Measurements from ENCODE around the gene MYO1H. TPM values are rescaled to one million over a fixed set of nuclear protein-coding genes. Genes with fewer than 3 reads are reported as not detected.

The MYO1H gene
- total RNA-seq, 2 donors from 2014 or later, result not detected

DNA sequence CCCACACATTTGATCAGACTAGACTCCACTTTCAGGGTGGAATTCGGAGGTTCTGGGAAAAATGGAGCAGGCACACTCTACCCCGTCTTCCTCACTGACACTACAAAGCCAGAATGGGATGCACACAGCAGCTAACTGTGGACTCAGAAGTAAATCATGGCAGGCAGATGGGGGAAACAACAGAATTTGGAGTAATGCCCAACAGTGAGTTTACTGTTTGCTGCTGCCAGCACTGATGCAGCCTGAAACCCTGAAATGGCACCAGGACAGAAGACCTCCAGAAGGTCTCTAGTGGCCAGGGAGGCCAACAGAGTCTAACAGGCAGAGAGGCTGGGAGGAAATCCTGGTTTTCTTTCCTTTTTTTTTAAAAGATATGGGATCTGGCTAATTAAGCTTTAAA lies 104.8 kb downstream of the MYO1H start:
- peaks cover 2 to 27% of the 10 kb centered on the region in 2 donors for H3K4me1 ChIP-seq (ENCODE audit: control insufficient read depth in 1 of 2, low read depth in 2 of 2)
- peaks cover 58% of the 10 kb centered on the region for H3K36me3 ChIP-seq

DNA sequence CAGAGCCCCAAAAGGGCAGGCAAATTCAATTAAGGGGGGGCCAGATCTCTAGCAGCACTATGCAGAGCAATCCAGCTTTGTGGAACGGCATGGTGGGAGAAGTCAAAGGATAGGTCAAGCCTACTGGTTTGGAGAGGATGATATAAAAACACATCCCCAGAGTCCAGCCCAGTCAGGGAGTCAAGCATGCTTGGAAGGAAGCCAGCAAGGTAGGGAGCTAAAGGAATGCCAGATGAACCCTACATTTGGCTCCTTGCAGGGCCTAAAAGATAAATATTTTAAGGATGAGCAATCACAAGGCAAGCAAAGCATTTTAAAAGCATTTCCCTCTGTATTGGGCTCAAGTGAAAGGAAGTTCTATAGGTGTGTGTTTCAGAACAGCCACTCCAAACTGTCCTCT lies 108.0 kb downstream of the MYO1H start:
- Histone ChIP-seq H3K27ac (no peak overlapping the region), H3K4me1 (ENCODE audit: control insufficient read depth in 1 of 2, low read depth in 2 of 2) (peaks cover 22 to 53% of the 10 kb centered on the region in 2 donors)
- ATAC-seq (ENCODE audit: insufficient number of reproducible peaks, low FRiP score, low read depth), result no peak

More for the DNA sequence above, 104.8 kb downstream of the MYO1H start:
- H3K4me3 ChIP-seq, result no peak overlapping the region
- H3K27me3 ChIP-seq (replicated peaks; ENCODE audit: insufficient read depth), result no peaks in the 10 kb centered on the region
- H3K9me3 ChIP-seq, result no peaks in the 10 kb centered on the region
- no peak for ATAC-seq (ENCODE audit: insufficient number of reproducible peaks, low FRiP score, low read depth)
- TF ChIP-seq, protein P1, sequence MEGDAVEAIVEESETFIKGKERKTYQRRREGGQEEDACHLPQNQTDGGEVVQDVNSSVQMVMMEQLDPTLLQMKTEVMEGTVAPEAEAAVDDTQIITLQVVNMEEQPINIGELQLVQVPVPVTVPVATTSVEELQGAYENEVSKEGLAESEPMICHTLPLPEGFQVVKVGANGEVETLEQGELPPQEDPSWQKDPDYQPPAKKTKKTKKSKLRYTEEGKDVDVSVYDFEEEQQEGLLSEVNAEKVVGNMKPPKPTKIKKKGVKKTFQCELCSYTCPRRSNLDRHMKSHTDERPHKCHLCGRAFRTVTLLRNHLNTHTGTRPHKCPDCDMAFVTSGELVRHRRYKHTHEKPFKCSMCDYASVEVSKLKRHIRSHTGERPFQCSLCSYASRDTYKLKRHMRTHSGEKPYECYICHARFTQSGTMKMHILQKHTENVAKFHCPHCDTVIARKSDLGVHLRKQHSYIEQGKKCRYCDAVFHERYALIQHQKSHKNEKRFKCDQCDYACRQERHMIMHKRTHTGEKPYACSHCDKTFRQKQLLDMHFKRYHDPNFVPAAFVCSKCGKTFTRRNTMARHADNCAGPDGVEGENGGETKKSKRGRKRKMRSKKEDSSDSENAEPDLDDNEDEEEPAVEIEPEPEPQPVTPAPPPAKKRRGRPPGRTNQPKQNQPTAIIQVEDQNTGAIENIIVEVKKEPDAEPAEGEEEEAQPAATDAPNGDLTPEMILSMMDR (IDR thresholded peaks at IDR 0.05), result no peak
- peak overlapping the region; percentile 13 to 47 for H3K27ac ChIP-seq
- DNase-seq (ENCODE audit: low spot score), result no peak

DNA sequence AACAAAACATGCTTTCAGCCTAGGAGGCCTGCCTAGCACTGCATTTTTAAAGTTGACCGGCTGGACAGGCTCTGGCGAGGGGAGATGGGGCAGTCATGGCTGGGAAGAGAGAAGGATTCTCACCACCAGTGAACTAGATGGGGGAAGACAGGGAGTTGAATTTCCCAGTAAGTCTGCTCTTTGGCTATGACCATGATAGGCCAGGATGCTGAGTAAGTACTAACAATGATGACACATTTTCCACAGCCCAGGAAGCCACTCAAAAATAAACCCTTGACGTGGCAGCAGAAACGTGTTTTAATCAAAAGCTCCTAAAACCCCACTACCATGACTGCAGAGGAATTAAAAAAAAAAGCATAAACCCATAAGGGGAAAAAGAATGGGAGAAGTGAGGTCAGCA lies 110.4 kb downstream of the MYO1H start:
- H3K4me1 ChIP-seq (ENCODE audit: control insufficient read depth in 1 of 2, low read depth in 2 of 2), result peaks cover 46 to 57% of the 10 kb centered on the region in 2 donors
- TF ChIP-seq, protein P1 (IDR thresholded peaks at IDR 0.05), result no peak

More for the DNA sequence above, 108.0 kb downstream of the MYO1H start:
- no peaks in the 10 kb centered on the region for H3K27me3 ChIP-seq (replicated peaks; ENCODE audit: insufficient read depth)
- TF ChIP-seq, protein P1 (IDR thresholded peaks at IDR 0.05), result no peak
- H3K36me3 ChIP-seq, result peaks cover 59% of the 10 kb centered on the region
- no peaks in the 10 kb centered on the region for H3K9me3 ChIP-seq
- no peak overlapping the region for H3K4me3 ChIP-seq
- DNase-seq (ENCODE audit: low spot score), result no peak

DNA sequence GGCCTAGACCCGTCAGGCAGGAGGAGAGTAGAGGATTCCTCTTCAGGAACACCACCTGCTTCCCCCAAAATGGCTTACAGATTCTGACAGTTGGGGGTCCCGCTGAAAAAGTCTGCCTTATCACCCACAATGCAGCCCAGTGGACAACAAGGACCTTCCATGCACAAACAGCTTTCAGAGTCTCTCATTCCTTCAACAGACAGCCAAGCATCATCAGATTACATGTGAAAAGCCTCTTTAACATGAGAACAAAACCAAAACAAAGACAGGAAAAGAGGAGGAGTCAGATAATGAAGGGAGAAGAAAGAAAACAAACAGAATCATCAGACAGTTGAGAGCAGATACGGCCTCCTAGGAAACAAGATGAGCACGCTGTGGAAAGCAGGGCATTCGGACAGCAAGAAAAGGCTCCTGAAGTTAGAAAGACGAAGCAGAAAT lies 111.1 kb downstream of the MYO1H start:
- TF ChIP-seq, protein P1 (IDR thresholded peaks at IDR 0.05), result no peak
- H3K27me3 ChIP-seq (replicated peaks; ENCODE audit: insufficient read depth), result no peaks in the 10 kb centered on the region
- DNase-seq (ENCODE audit: low spot score), result no peak
- peak overlapping the region; percentile 2 for H3K4me3 ChIP-seq
- no peak for ATAC-seq (ENCODE audit: insufficient number of reproducible peaks, low FRiP score, low read depth)
- H3K36me3 ChIP-seq, result peaks cover 42% of the 10 kb centered on the region
- H3K9me3 ChIP-seq, result no peaks in the 10 kb centered on the region
- H3K27ac ChIP-seq, result peak overlapping the region; percentile 99
- H3K4me1 ChIP-seq (ENCODE audit: control insufficient read depth in 1 of 2, low read depth in 2 of 2), result peaks cover 50 to 62% of the 10 kb centered on the region in 2 donors

More for the DNA sequence above, 110.4 kb downstream of the MYO1H start:
- DNase-seq (ENCODE audit: low spot score) (no peak), ATAC-seq (ENCODE audit: insufficient number of reproducible peaks, low FRiP score, low read depth) (peak; percentile 32)
- Histone ChIP-seq H3K27me3 (replicated peaks; ENCODE audit: insufficient read depth) (no peaks in the 10 kb centered on the region), H3K9me3 (no peaks in the 10 kb centered on the region), H3K4me3 (no peak overlapping the region), H3K27ac (peak overlapping the region; percentile 99), H3K36me3 (peaks cover 49% of the 10 kb centered on the region)

DNA sequence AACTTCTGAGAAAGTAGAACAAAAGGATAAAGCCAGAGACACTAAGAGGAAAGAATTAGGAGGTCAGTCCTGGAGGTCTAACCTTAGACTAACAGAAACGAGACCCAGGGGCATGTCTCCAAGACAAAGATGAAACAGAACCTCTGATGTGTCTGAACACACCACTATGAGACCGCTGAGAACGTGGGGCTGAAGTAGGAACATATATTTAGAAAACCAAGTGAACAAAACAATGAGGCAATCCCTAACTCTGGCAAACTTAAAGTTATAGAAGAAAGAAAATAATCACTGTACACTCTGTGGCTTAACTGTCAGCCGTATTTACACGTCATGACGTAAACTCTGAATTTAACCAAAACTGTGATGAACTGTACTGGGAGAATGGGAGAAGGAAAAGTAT lies 111.5 kb downstream of the MYO1H start:
- TF ChIP-seq, protein P1 (IDR thresholded peaks at IDR 0.05), result no peak
- Histone ChIP-seq H3K27ac (peak overlapping the region; percentile 99), H3K27me3 (replicated peaks; ENCODE audit: insufficient read depth) (no peaks in the 10 kb centered on the region), H3K9me3 (no peaks in the 10 kb centered on the region), H3K36me3 (peaks cover 38% of the 10 kb centered on the region), H3K4me3 (peak overlapping the region; percentile 2), H3K4me1 (ENCODE audit: control insufficient read depth in 1 of 2, low read depth in 2 of 2) (peaks cover 55 to 66% of the 10 kb centered on the region in 2 donors)
- ATAC-seq (ENCODE audit: insufficient number of reproducible peaks, low FRiP score, low read depth), result peak; percentile 29
- DNase-seq (ENCODE audit: low spot score), result no peak

All from thoracic aorta (tissue), 2 donors.